Effector memory CD4-positive, alpha-beta T cell (primary cell): ENCODE data around the gene DNAH14.

Source experiments
- DNase-seq, 3 donors: peaks; one replicate each; pipeline ENCODE4 v3.0.0-alpha.2; 2020
- H3K27ac ChIP-seq: 2 replicates; pipeline ENCODE4 v1.7.0; 2013; ENCODE audit warnings: mild to moderate bottlenecking, low read length, moderate library complexity; ENCODE audit not compliant: insufficient read depth, poor library complexity, severe bottlenecking
- H3K27me3 ChIP-seq: replicated peaks from 2 replicates; pipeline ENCODE4 v1.7.0; 2013; ENCODE audit warnings: mild to moderate bottlenecking, low read length; ENCODE audit not compliant: insufficient read depth, control insufficient read depth, poor library complexity, severe bottlenecking
- H3K36me3 ChIP-seq: 2 replicates; pipeline ENCODE4 v1.7.0; 2013; ENCODE audit warnings: mild to moderate bottlenecking, low read length, moderate library complexity; ENCODE audit not compliant: control insufficient read depth, insufficient read depth
- H3K4me1 ChIP-seq: 2 replicates; pipeline ENCODE4 v1.7.0; 2013; ENCODE audit warnings: low read length, mild to moderate bottlenecking; ENCODE audit not compliant: control insufficient read depth, insufficient read depth, poor library complexity, severe bottlenecking
- H3K4me3 ChIP-seq: 2 replicates; pipeline ENCODE4 v1.7.0; 2013; ENCODE audit warnings: low read length, low read depth, mild to moderate bottlenecking; ENCODE audit not compliant: insufficient read depth, poor library complexity, severe bottlenecking
- H3K9me3 ChIP-seq: 2 replicates; pipeline ENCODE4 v1.7.0; 2013; ENCODE audit warnings: mild to moderate bottlenecking, low read length, moderate library complexity; ENCODE audit not compliant: control insufficient read depth

The DNAH14 gene

DNA sequence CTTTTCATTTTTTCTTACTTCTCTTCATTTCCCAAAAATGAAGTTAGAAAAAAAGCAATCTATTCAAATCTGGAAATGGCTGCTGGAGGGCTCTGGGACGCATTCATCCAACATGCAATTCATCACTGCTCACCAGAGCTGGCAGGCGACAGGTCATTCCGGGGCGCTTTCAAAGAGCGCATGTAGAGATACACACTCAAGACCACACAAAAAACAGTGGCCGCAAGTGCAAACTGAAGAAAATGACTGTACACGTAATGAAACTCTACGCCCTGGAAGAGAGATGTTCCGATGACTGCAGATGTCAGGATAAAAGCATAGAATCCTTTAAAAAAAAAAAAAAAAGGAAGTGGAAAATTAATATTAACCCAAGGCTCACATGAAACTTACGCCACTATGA, 482.8 kb downstream of the DNAH14 start:
- Histone ChIP-seq H3K27me3 (no peaks in the 10 kb centered on the region), H3K36me3 (peaks cover 82% of the 10 kb centered on the region), H3K9me3 (no peaks in the 10 kb centered on the region), H3K4me3 (no peak overlapping the region), H3K4me1 (no peaks in the 10 kb centered on the region), H3K27ac (no peak overlapping the region)
- no peak for DNase-seq

DNA sequence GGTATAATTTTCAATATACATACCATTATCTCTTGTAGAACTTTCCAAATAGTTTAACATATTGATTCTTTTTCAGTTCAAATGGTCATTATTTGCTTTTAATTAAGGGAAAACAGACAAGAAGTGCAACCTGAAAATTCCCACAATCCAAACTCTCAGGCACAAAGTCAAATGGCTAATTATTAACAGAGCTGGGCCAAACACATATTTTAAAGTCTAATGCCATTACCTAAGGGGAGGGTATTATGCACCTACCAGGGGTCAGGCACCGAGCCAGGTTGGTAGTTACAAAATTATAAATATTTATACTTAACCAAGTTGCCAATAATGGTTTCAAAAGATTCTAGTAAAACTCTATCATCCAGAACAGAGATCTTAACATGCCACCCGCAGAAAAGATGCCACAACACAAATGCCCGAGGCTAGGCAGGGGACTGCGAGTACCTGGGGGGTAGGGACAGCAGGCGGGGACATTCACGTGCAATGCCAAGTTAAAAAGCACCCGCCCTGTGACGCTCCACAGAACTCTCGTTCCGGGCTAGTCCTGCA, 483.4 kb downstream of the DNAH14 start:
- Histone ChIP-seq H3K4me1 (no peaks in the 10 kb centered on the region), H3K27me3 (no peaks in the 10 kb centered on the region), H3K4me3 (no peak overlapping the region), H3K9me3 (no peaks in the 10 kb centered on the region), H3K36me3 (peaks cover 85% of the 10 kb centered on the region), H3K27ac (no peak overlapping the region)
- DNase-seq, result no peak

DNA sequence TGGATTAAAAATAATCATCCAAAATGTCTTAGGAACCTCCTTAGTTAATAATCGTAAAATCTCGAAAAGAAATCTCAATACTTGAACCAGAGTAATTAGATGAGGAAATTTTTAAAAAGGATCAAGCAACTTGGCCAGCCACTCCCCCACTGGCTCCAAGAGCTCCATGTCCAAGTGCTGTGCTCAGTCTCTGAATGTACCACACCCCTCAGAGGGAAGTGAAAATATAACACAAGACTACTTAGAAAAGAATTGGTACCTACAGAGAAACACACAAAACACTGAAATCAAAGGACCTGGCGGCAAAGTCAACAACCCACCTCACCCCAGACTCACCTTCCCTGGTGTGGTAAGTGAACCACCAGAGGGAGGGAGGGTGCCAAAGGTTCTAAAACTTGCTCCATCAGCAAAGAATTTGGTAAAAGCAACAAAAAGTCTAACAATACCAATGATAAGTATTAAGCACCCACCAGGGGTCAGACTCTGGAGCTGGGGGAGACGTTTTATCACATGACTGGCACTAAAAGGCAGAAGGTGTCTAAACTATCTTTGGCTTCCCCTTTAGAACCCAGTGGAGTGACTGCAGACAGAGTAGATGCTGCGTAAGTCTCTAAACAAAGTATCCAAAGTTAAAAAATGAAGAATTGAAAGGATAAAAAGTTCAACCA, 484.4 kb downstream of the DNAH14 start:
- DNase-seq, result no peak
- Histone ChIP-seq H3K4me3 (no peak overlapping the region), H3K27me3 (no peaks in the 10 kb centered on the region), H3K4me1 (no peaks in the 10 kb centered on the region), H3K27ac (no peak overlapping the region), H3K36me3 (peaks cover 83% of the 10 kb centered on the region), H3K9me3 (no peaks in the 10 kb centered on the region)

DNA sequence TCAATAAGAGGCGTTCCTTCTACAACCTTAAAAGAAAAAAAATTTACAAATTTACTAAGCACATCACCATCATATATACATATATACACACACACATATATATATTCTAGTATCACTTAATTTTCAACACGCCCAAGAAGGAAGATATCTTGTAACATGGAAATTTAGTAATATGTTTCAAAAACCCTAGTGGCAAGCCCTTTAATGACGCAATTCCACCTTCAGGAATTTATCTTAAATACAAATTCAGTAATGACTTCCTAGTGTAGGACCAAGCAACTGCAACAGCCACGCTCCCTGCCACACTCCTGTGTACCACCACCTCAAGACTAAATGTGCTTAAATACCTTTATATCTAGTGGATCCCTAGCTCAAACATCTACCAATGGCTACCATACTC, 485.8 kb downstream of the DNAH14 start:
- no peak overlapping the region for H3K4me3 ChIP-seq
- H3K9me3 ChIP-seq, result no peaks in the 10 kb centered on the region
- H3K27me3 ChIP-seq, result no peaks in the 10 kb centered on the region
- DNase-seq, result no peak
- peaks cover 81% of the 10 kb centered on the region for H3K36me3 ChIP-seq
- no peaks in the 10 kb centered on the region for H3K4me1 ChIP-seq
- no peak overlapping the region for H3K27ac ChIP-seq

DNA sequence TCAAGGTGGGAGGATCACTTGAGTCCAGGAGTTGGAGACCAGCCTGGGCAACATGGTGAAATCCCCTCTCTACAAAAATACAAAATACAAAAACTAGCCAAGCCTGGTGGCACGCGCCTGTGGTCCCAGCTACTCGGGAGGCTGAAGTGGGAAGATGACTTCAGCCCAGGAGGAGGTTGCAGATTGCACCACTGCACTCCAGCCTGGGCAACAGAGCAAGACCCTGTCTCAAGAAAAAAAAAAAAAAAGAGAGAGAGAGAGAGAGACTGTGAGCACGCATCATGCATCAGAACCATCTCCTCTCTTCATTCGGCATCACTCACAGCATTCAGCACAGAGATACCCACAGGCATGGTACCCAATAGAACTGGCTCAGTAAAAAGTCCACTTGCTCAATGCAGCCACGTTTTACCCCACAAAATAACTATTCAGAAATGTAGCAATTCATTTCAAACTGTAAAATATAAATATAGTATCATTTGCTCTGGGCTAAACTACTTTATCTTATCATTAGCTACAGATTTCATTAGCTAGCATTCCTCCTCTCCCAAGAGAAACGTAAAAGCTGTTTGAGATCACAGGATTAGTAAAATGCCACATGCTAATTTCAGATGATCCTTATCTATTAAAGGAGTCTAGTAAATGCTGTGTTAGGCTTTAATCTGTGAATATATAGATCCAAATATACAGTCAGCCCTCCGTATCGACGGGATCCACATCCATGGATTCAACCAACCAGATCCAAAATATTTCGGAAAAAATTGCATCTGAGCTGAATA, 486.7 kb downstream of the DNAH14 start:
- Histone ChIP-seq H3K36me3 (peaks cover 75% of the 10 kb centered on the region), H3K27me3 (no peaks in the 10 kb centered on the region), H3K4me1 (no peaks in the 10 kb centered on the region), H3K9me3 (no peaks in the 10 kb centered on the region), H3K4me3 (no peak overlapping the region), H3K27ac (no peak overlapping the region)
- DNase-seq, result no peak

DNA sequence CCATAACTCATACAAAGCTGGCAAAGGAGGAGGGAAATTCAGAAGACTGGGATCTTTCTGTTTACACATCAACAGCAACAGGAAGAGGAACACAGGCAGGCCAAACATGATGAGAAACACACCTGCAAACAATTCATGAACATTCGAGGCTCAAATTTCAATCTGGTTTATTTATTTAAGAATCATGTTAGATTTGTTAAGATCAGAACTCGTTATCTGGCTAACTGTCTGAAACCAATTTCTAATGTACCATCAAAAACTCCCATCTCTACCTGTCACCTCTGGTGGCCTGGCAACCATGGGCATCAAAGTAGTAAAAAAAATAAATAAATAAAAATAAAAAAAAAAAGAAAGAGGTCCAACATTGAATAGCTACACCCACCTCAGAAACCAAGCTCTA, 488.6 kb downstream of the DNAH14 start:
- Histone ChIP-seq H3K27me3 (no peaks in the 10 kb centered on the region), H3K9me3 (no peaks in the 10 kb centered on the region), H3K4me1 (no peaks in the 10 kb centered on the region), H3K4me3 (no peak overlapping the region), H3K36me3 (peaks cover 68% of the 10 kb centered on the region), H3K27ac (no peak overlapping the region)
- DNase-seq, result no peak

DNA sequence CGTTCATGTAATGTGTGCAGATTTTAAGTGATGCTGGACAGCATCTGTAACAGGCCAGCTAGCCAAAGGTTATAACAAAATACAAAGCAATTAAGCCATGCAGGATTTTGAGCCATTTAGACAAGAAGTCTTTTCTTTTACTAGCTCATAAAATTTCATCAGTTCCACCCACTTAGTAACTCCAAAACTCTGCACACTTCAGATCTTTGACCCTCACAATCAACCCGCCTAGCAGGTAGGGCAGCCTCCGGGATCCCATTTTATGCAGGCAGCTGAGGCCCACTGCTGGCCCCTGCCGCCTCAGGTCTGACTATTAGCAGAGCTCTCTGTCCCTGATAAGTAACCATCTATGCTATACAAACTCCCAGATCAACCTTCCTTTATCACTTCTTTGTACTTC, 489.1 kb downstream of the DNAH14 start:
- no peaks in the 10 kb centered on the region for H3K27me3 ChIP-seq
- peaks cover 63% of the 10 kb centered on the region for H3K36me3 ChIP-seq
- no peaks in the 10 kb centered on the region for H3K9me3 ChIP-seq
- DNase-seq, result no peak
- H3K4me1 ChIP-seq, result no peaks in the 10 kb centered on the region
- H3K4me3 ChIP-seq, result no peak overlapping the region
- H3K27ac ChIP-seq, result no peak overlapping the region

DNA sequence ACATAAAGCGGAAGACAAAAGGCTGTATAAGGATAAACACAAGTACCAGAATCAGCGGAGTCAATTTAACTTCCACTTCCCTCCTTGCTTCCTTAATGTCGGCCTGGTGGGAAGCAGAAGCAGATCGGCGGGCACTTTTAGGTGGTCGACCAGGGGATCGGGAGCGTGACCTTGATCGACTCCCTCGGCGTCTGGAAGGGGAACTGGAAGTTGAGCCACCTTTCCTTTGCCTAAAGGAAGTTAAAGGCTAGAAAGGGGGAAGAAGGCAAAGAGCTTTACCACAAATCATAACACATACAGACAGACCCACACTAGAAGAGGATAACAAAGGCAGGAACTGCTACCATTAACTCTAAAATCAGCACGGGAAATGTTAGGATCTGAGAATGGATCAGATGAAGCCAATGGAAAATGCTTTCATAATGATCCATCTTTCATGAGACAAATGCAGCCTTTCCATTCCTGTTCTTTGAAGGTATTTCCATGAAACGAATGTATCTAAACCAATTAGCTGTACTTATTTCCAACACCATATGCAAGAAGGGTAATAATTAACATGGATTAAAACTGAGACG, 492.6 kb downstream of the DNAH14 start:
- Histone ChIP-seq H3K36me3 (peaks cover 39% of the 10 kb centered on the region), H3K4me3 (no peak overlapping the region), H3K27me3 (no peaks in the 10 kb centered on the region), H3K9me3 (no peaks in the 10 kb centered on the region), H3K4me1 (peaks cover 15% of the 10 kb centered on the region), H3K27ac (no peak overlapping the region)
- no peak for DNase-seq

DNA sequence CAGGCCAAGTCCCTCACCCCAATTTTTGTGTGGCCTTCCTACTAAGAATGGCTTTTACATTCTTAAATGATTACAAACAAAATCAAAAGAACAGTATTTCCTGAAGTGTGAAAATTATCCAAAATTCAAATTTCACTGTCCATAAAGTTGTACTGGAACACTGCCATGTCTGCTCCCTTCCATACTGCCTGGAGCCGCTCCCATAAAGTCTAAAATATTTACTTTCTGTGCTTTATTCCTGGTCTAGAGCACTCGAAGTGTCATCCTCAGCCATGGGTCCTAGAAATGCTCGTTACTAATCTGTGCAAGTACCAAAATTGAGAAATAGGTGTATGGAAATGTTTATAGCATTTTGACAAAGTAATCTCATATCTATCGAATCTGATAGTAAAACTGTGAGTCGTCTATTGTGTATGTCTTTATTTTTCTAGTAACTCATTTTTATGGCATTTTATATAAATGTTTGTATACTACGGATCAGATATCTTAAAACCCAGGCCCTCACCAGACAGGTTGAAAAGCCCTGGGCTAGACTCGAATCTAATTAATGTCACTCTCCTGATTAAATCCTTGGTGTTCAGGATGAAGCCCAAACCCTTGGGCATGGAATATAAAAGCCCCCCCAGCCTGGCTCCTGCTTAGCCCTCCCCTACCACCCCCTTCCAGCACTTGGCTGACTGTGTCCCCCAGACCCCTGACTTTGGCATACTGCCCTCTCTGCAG, 493.5 kb downstream of the DNAH14 start:
- Histone ChIP-seq H3K4me3 (no peak overlapping the region), H3K9me3 (no peaks in the 10 kb centered on the region), H3K27ac (no peak overlapping the region), H3K27me3 (no peaks in the 10 kb centered on the region), H3K4me1 (peaks cover 15% of the 10 kb centered on the region), H3K36me3 (peaks cover 31% of the 10 kb centered on the region)
- no peak for DNase-seq
